HG02763 (cell line): ENCODE results near the gene NELFA.

Experiments used
- ATAC-seq: cut with Tn5 transposase; IDR thresholded peaks from one replicate; pipeline ENCODE4 v1.9.1; 2021; ENCODE audit warnings: mild to moderate bottlenecking, moderate library complexity; ENCODE audit not compliant: unreplicated experiment

NELFA gene

DNA sequence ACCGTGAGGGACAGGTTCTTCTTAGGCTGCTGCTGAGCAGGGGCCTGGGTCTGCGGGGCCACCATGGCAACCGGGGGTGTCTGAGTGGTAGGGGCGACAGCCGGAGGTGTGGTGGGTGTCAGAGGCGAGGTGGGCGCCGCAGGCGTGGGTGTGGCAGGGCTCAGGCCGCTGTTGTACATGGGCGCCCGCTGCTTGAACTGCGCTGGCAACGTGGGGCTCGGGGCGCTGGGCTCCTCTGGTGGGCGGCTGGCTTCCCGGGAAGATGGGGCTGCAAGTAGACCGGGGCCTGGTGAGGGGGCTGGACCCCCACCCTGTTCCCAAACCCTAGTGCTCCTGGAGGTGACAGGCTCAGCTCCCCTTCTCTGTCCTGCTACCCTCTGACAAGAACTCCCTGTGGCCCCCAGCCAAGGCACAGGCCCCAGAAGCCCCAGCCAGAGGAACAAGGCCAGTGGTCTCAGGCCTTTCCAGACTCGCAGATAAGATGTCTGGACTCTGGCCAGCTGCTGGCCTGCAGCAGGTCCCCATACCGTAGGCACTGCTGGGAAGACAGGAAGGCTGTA is 24.8 kb downstream of the NELFA start:
- ATAC-seq: no peak

DNA sequence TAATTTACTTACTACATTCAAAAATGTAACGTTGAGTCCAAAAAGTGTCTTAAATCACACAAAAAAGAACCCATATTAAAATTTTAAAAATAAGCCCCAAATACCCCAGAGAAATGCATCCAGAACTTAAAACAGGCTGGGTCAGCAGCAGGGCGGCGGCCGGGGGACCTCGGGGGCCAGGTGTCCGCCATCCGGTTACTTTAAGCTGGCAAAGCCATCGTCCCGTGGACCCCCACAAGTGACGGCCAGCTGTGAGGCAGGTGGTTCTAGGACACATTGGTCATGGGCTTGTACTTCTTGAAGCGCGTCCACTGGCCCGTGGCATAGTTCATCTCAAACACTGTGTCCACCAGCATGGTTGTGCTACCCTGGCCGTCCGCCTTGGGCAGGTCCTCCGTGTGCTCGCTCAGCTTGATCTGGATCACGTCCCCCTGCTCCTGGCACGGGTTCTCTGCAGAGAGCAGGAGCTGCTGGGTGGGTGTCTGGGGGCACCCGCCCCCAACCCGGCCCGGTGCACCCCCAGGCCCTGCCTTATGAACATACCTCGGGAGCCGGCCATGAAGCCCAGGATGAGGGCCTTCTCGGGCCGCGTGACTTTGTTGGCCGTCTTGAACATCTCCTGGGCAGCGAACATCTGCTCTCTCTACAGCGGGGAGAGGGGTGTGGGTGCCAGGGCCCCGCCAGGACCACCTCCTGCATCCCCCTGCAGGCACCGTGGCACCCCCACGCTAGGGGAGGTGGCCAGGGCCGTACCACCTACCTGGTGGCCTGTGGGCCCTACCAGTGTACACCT is 25.5 kb downstream of the NELFA start:
- ATAC-seq: no peak

DNA sequence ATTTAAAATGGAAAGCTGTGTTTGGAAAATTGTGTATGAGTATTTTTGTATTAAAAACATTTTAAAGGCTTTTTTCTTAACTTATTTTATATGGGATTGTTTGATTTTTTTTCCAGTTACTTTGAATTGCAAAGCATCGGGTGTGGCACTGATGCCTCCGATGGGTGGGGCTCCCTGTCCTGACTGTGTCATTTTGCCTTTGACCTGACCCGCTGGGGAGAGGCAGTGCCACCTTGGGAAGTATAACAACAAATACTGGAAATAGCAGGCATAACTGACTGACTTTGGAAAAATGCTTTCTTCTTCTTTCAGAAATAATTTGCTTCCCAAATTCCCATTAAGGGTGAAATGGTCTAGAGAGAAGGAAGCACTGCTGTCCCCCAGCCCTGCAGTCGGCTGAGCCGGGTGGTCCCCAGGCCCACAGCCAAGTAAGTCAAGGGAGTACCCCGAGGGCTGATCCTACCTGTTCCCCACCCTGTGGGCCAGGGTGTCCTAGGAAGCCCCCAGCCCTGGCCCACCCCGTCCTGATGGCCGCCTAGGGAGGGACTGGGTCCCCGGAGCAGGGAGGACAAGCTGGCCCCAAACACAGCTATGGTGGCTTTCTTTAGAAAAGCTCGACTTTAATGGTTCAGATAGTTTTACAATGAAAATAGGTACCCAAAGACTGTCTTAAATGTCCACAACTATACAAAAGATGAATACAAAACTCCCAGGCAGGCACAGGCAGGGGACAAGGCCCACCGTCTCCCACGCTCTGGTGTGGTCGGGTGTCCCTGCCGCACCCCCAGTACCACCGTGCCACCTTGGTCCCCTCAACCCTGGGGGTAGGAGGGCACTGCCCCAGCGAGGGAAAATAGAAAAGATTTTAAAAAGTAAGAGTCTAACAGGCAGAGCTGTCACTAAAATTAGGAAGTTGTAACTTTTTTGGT is 26.4 kb downstream of the NELFA start:
- no peak for ATAC-seq

DNA sequence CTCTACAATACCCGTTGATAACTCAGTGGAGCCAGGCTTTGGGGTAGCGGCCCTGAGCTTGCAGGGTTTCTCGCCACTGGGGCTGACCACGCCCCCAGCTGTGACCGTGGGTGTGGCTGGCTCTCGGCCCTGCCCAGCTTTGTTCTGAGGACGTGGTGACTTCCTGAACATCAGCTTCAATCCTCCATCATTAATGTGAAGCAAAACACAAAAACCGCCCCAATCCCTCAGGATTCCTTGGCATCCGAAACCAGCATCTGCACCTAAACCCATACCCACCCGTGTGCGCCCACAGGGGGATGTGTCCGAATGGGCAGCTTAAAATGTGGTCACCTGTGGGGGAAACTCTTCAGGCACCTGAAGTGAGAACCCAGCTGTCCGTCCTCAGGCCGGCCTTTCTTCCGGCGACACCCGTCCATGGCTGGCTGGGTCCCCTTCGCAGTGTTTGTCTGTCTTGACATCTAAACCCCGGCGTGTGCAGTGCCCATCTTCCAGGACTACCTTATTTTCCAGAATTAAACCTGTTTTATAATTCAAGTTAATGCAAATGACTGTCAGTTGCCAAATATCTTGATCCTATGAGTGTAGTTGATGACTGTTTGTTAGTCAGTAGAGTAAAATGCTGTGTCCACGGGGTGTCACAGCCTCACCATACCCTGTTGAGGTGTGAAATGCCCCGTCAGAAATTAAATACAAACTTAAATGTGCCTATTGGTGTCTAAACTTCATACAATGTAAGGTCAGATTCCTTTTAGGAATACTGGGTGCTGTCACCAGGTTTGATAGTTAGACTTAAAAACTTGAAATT is 27.3 kb downstream of the NELFA start:
- ATAC-seq: no peak

DNA sequence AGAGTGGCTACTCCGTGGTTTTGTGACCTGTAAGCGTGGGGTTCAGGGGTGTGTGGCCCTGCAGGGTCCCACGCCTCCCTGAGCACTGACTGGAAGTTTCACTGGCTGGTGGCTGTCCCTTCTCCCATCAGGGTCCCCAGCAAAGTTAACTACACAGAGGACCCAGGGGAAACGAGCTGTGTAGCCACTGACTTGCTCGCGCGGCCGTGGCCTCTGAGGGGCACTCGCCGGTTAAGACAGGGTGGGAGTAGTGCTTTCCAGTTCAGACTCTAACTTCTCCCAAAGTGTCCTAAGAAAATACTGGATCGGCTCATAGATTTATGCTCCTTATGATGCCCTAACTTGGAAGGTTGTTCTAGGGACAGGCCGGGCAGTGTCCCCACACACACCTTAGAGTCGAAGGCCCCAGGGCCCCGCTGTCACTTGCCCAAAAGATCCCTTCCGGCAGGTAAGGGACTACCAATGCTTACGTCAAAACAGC is 28.2 kb downstream of the NELFA start:
- ATAC-seq: no peak

DNA sequence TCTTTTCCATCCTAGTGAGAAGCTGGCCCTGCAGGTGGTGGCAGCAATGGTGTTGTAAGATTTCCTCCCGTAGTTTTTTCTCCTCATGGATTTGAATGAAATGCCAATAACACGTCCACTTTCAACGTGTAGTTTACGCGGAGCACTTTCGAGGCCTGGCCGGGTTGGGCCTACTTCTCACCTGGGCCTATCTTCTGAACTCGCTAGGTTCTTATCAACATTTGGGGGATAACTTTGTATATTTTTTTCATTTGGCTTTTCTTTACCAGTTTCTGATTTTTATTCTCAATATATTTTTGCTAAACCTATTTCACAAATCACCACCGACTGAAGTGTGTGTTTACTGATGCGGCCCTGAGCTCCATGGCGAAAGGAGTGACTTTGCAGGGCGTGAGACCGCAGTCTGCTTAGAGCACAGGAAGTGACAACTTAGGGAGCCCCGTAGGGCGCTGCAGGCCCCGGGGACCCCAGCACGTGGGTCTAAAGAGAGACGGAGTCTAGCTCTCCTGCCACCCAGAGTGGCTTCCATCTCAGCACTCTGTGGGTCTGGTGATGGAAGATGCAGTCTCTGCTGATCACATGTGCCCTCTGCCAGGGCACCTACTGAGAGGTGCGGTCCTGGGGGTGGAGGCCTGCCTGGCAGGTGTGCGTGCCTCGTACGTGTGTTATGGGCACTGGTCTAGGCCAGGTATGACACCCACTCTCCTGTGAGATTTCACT is 29.1 kb downstream of the NELFA start:
- ATAC-seq: no peak

DNA sequence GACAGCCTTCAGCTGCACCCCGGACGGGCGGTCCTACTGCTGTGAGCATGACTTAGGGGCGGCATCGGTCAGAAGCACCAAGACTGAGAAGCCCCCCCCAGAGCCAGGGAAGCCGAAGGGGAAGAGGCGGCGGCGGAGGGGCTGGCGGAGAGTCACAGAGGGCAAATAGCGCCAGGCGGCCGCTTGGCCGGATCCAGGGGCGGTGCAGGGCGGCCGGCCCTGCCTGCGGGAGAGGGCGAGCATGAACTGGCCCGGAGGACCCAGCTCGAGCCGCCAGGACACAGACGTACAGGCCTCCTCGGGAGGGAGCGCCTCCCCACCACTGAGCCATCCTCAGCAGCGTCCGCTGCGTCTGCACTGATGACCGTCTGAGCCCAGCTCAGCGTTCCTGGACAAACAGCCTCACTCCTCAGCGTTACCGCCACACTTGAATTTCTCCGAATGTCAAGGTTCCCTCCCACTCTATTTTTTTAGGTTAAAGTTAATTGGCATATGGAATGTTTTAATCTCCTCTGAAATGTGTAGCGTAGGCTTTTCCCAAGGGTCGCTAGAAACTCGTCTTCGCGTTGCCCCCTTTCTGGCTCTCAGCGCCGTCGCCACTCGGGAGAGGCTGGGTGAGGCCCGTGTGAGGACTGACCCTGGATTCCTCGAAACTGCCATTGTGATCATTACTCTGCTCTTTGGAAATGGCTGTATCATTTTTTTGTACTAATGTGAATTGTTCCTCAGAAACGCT is 29.9 kb downstream of the NELFA start:
- no peak for ATAC-seq

DNA sequence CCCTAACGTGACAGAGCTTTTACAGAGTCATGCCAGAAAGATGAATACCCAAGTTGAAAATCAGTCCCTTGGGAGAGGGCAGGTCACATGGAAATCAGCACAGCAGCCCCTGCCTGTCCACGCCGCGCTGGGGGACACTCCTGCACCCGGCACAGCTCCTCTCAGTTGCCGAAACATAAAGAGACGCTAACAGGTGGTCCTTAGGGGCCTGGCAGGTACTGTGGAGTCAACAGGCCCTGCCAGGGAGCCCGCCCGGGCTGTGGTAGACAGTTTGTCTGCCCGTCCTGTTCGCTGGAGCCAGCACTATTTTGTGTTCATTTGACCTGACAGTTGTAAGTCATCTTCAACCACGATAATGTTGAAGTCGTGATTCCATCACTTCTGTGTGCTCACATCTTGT is 30.5 kb downstream of the NELFA start:
- no peak for ATAC-seq

DNA sequence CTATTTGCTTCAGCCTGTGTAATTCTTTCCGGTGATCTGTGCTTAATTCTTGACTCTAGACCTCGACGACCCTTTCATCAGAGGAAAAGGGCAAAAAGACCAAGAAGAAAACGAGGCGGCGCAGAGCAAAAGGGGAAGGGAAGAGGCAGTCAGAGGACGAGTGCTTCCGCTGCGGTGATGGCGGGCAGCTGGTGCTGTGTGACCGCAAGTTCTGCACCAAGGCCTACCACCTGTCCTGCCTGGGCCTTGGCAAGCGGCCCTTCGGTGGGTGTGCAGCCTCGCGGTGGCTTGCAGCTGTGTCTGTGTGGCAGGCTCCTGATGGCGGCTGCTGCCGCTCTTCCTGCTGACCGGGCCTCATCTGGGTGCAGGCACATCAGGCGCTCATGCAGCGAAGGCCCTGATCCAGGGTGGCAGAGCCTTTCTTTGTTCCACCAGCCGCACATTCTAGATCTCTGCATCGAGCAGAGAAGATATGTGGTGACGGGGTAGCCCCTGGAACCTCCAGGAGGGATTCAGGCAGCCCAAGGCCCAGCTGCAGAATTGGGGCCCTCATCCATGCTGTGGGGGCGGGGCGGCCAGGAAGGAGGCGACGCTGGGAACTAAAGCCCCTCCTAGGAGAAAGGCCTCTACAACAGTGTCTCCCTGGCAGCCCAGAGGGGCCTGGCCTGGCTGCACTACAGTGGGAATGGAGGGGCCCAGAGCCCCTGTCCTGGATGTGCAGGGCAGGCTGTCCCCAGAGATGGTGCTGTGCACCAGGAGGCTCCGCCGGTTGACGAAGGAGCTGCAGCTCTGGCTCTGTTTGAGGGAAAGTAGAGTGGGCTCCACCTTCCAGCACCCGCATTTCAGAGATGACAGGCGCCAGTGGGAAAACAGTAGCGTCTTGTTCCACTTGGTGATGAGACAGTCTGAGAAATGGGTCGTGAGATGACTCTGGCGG is 32.1 kb downstream of the NELFA start:
- no peak for ATAC-seq

DNA sequence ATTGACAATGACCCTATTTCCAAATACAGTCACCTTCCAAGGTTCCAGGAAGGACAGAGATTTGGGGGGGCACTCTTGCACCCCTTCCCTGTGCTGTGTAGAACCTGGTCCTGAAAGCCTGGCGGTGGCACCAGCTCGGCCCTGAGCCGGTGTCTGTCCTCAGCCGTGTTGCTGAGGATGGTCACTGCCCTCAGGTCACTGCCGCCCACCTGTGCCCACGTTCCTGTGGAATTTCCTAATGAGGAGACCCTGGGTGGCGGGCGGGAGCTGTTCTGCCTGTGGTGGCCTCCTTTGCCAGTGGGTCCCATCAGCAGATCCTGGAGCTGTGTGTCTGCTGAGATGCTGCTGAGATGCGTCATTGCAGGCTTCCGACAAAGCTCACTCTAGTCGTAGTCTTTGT is 32.9 kb downstream of the NELFA start:
- ATAC-seq: no peak

DNA sequence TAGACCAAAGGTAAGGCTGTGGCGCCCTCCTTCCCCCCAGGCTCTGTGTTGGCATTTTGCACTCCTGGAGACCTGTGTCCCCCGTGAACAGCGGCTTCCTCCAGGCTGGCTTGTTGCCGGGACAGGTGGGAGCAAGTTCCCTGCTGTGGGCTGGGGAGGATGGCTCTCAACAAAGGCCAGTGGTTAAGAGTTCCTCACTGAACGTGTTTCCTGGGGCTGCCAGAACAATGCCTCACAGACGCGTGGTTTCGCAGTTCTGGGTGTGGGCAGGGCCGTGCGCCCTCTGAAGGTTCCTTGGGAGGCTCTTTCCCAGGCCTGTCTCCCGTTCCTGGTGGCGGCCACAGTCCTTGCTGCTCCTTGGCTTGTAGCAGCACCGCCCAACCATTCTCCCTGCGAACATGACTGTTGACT is 33.4 kb downstream of the NELFA start:
- ATAC-seq: no peak

DNA sequence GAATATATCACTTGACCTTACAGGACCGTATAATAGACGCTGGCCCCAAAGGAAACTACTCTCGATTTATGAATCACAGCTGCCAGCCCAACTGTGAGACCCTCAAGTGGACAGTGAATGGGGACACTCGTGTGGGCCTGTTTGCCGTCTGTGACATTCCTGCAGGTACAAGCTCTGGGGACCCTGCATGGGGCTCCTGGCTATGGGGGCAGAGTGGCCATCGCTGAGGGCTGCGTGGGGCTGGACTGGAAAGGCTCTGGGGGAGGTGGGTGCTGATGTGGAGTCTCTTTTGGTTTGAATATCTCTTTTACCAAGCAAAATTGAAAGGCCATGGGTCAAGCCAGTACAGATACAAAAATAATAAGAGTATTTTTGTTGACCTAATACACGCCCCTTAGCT is 33.9 kb downstream of the NELFA start:
- ATAC-seq: no peak

DNA sequence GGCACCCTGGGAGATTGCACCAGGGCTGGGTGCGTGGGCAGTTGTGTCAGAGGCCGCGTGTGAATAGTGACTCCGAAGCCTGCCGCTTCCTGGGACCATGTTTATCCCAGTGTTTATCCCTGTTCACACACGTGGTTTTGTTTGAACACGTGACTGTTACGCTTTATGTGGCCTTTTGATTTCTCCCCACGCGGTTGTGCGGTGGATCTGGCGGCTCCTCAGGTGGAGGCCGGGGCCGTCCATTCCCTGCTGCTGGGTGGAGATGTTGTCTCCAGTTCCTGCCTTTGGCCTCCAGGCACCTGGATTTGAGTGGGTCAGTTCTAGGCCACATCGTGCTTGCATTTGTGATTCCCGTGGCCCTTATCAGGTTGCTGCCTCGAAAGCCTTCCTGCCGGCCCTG is 35.1 kb downstream of the NELFA start:
- no peak for ATAC-seq

DNA sequence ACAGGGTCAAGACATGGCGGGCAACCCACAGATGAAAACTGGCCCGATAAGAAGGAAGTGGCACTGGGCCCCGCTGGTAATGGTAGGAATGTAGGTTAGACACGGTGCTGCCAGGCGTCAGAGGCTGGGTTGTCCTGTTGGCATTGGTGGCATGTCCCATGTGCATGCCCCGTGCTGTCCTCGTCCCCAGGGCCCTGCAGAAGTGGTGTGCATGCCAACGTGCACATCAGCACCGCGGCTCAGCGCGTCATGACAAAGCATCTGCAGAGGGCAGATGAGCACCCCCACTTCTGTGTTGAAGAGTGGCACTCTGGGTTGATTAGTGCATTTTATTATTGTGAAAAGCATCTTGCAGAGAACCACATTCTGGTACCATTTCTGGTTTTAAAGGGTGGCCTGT is 35.6 kb downstream of the NELFA start:
- ATAC-seq: no peak

DNA sequence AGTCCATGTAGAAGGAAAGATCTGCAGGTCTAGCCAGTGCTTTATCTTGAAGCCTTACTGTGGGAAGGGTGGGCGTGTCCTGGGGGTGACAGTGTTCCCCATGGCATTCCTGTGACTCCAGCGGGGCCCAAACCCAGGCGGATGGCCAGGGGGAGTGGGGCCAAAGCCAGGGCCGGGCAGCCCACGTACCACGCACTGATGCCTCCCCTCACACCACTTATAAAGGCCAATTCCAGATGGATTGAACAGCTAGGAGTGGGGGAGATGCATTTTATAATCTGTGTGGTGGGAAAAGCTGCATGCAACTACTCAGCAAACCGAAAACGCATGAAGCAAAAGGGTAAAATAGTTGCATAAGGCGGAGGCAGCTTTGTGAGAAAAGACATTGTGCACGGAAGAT is 36.4 kb downstream of the NELFA start:
- no peak for ATAC-seq

DNA sequence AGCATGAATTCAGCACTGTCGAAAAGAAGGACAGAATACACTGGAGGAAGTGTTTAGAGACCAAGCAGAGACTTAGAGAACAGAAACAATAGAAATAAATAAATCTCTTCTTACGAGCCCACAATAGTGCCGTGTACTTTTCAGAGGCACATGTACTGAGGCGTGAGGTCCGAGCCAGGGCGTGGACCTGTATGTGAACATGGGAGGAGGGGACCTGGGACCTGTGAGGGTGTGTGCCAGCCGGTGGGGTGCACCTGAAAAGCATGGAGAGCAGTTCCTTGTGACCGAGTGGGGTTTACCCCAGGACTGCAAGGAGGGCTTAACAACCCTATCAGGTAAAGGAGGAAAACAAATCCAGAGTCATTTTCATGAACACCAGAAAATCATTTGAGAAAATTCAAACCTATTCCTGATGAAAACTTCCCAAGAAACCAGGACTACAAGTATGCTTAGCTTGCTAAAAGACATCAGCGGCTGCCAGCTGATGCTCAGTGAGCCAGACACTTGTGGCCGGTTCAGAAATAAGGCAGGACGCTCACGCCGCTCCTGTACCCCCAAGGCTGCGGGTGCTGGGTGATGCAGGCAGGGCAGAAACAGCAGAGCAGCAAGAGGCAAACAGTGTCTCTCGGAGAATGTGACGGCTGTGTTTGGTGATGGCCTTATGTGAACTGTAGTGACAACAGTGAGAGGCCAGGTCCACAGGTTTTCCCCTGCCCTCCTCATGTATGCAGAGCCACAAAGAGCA is 37.1 kb downstream of the NELFA start:
- ATAC-seq: no peak

DNA sequence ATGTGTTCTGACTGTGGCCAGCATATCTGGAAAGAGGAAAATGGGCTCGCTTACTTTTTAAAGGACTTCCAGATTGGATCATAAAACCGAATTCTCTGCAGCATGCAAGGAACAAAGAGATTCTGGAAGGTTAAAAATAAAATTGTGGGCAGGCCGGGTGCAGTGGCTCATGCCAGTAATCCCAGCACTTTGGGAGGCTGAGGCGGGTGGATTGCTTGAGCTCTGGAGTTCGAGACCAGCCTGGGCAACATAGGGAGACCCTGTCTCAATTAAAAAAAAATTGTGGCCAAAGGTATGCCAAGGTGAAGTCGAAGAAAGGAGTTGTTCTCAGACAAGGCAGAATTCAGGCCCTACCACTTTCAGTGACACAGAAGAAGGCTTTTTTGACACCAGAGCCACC is 37.8 kb downstream of the NELFA start:
- no peak for ATAC-seq
